Measurements from ENCODE around the gene TMEM269. TPM values are rescaled to one million over a fixed set of nuclear protein-coding genes. Genes with fewer than 3 reads are reported as not detected.

TMEM269 gene
- total and polyA plus RNA-seq, 9 of the 15 experiments (the other 6 are each of a cell fraction or from before 2014, with no cell fraction given) = 0.09 to 0.49 (median 0.21) TPM

DNA sequence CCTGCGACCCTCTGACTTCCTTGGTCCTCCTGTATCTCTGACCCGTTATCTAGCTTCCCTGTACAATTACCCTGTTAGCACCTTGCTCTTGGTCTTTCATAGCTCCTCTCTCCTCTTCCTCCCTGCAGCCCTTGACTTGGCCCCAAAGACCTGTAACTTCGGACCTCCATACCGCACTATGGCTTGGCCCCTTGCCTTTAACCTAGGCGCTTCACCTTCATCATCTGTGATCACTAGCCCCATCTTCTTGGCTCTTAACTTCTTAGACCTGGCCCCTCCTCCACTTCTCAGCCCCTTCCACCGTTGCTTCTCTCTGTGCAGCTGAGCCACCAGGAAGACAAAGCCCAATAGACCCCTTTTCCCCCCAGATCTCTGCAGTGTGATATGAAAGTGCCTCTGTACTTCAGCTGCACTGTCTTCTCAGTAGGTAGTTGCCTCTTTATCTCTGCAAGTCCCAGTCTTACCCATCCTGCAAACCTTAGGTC is 62.4 kb downstream of the TMEM269 start (continued):
- TF ChIP-seq HDAC1 (IDR thresholded peaks at IDR 0.05) (peak in 1 of 2 experiments; percentile 47; a peak in 1 of 4 replicates), KDM1A (IDR thresholded peaks at IDR 0.05) (0 out of 4 replicates have a peak, but pooled peaks of 1 of the 2 experiments have one; percentile 9), ZC3H4 (CRISPR knock-in tag; IDR thresholded peaks at IDR 0.05; ENCODE audit: borderline replicate concordance) (0 out of 2 replicates have a peak, but pooled peaks have one; percentile 26)

DNA sequence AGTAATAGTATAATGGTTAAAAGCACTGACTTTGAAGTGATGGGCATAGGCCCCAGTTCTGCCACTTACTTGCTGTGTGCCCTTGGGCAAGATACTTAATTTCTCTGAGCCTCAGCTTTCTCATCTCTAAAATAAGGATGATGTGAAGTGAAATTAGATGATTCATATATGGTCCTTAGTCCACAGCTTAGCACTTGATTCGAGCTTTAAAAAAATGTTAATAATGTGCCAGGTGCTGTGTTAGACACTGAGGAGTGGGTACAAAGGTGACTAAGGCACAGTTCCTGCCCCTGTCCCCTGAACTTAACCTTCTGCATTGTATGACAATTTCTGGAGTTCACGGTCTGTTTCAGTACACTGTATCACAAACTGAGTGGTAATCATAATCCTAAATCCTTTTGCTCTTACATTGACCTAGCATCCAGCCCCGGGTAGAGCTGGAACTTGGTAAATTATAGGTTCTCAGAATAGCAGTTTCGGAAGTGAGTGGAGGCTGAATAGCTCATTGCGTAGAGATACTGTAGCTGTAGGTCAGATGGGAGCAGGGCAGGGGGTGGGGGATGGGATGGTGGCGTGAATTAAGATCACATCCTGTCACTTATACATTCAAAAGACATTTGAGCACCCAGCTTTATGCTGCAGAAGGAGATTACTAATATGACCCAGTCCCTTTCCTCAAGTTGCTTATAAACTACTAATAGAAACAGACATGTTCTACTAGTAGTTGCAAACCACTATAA is 63.1 kb downstream of the TMEM269 start:
- intact Hi-C loops (cut with micrococcal nuclease) (loop anchor here (2.0 to 5.0 kb wide), 2 partner anchors 23 to 81 kb away; partner anchors contain the start of genes C1orf50 and P3H1), in situ Hi-C loops (cut with MboI) (no loop called here)
- ATAC-seq (no peak), DNase-seq (ENCODE audit: extremely low read depth in 1 of 4, low spot score in 3 of 4) (peak in 1 of 4 experiments; percentile 43), FAIRE-seq (no peak)
- TF ChIP-seq DNMT1 (IDR thresholded peaks at IDR 0.05) = 0 out of 2 replicates have a peak, but pooled peaks have one; percentile 37
- no peak for TF ChIP-seq ZNF41 (CRISPR knock-in tag; conservative IDR thresholded peaks at IDR 0.05)
- no peak for TF ChIP-seq HNRNPL (IDR thresholded peaks at IDR 0.05; ENCODE audit: low read depth, low read length)
- TF ChIP-seq TFAM (CRISPR knock-in tag; conservative IDR thresholded peaks at IDR 0.05) = no peak
- TF ChIP-seq GABPB1 (CRISPR knock-in tag; IDR thresholded peaks at IDR 0.05) = no peak
- no peak for TF ChIP-seq TCFL5 (CRISPR knock-in tag; conservative IDR thresholded peaks at IDR 0.05)
- Histone ChIP-seq H3K9ac (ENCODE audit: insufficient read depth in 1 of 2, low read depth in 2 of 2, low read length in 2 of 2) (peak overlapping the region in 1 of 2 experiments; percentile 86; a peak in 1 of 4 replicates), H3K4me1 (replicated peaks in 1 of 2; ENCODE audit: control insufficient read depth in 2 of 2, insufficient read depth in 2 of 2, low read length in 2 of 2) (peaks cover 18 to 32% of the 10 kb centered on the region in 2 experiments), H2AFZ (ENCODE audit: low read depth, low read length) (no peak overlapping the region), H3K9me3 (replicated peaks; ENCODE audit: control insufficient read depth, insufficient read depth, low read depth, low read length) (no peaks in the 10 kb centered on the region), H3K4me3 (peak overlapping the region; percentile 70; the same call in 1 of the 2 replicates), H3K79me2 (ENCODE audit: control insufficient read depth, insufficient read depth, low read length) (peaks cover 34% of the 10 kb centered on the region), H3K27ac (ENCODE audit: extremely low read depth, low read depth, low read length) (no peak overlapping the region), H3K36me3 (ENCODE audit: control insufficient read depth, insufficient read depth, low read length) (peaks cover 54% of the 10 kb centered on the region), H3K9me1 (ENCODE audit: control insufficient read depth, insufficient read depth, low read length) (no peaks in the 10 kb centered on the region), H4K20me1 (replicated peaks; ENCODE audit: control insufficient read depth, insufficient read depth, low read length) (no peaks in the 10 kb centered on the region), H3K27me3 (ENCODE audit: control insufficient read depth in 2 of 2, insufficient read depth in 2 of 2, low read length in 2 of 2) (no peaks in the 10 kb centered on the region), H3K4me2 (ENCODE audit: insufficient read depth, low read length) (peak overlapping the region; percentile 96)
- ChIA-PET CTCF (ENCODE audit: low intra/inter-chr PET ratio) (no interaction called here), POLR2A (interaction anchor here (0.6 to 6.4 kb wide), 9 partner anchors 10 to 1784 kb away, joined by 3 to 94 read pairs (median 5); partner anchors contain the start of genes ELOVL1, ERMAP and SVBP)
- WGBS (ENCODE audit: insufficient coverage, low coverage, missing lambda C conversion rate) = 31% methylated on average over 6 of the region's 6 CpGs
- BruUV-seq (replicated peaks) = TSS peak; percentile 31
